Neural progenitor cell (in vitro differentiated cells): Measurements from ENCODE around the gene PWWP2B. TPM values are rescaled to one million over a fixed set of nuclear protein-coding genes. Genes with fewer than 3 reads are reported as not detected.

Source experiments
- DNase-seq: peaks from one replicate; pipeline ENCODE4 v3.0.0-alpha.2; 2016; ENCODE audit warnings: low spot score
- H2AFZ ChIP-seq: fragments of 200-600 bp; sonication (generic); replicated peaks from 2 replicates; pipeline ENCODE4 v1.6.1; 2016; ENCODE audit warnings: antibody characterized with exemption
- H3F3A ChIP-seq: fragments of 200-600 bp; sonication (generic); 2 replicates; pipeline ENCODE4 v1.6.1; 2016; ENCODE audit warnings: antibody characterized with exemption, low read depth
- H3K27ac ChIP-seq: fragments of 200-600 bp; sonication (generic); 2 replicates; pipeline ENCODE4 v1.5.1; 2016; ENCODE audit warnings: mild to moderate bottlenecking
- H3K27me3 ChIP-seq: fragments of 200-600 bp; sonication (generic); 2 replicates; pipeline ENCODE4 v1.6.1; 2016; ENCODE audit warnings: mild to moderate bottlenecking, moderate library complexity
- H3K36me3 ChIP-seq: fragments of 200-600 bp; sonication (generic); 2 replicates; pipeline ENCODE4 v1.5.1; 2016
- H3K4me1 ChIP-seq: fragments of 200-600 bp; sonication (generic); 2 replicates; pipeline ENCODE4 v1.6.1; 2016; ENCODE audit warnings: mixed run types
- H3K4me2 ChIP-seq: fragments of 200-600 bp; sonication (generic); 2 replicates; pipeline ENCODE4 v1.6.1; 2016
- H3K4me3 ChIP-seq: fragments of 200-600 bp; sonication (generic); 2 replicates; pipeline ENCODE4 v1.5.1; 2016
- H3K79me2 ChIP-seq: fragments of 200-600 bp; sonication (generic); 2 replicates; pipeline ENCODE4 v1.6.1; 2016; ENCODE audit warnings: low read depth
- H3K9ac ChIP-seq: fragments of 200-600 bp; sonication (generic); 2 replicates; pipeline ENCODE4 v1.6.1; 2016
- H3K9me3 ChIP-seq: fragments of 200-600 bp; sonication (generic); 2 replicates; pipeline ENCODE4 v1.5.1; 2016; ENCODE audit warnings: low read depth
- H4K20me1 ChIP-seq: fragments of 200-600 bp; sonication (generic); 2 replicates; pipeline ENCODE4 v1.6.1; 2016; ENCODE audit warnings: low read depth
- H3K27ac Mint-ChIP-seq: 3 replicates; pipeline ENCODE4 v1.8.0; 2021; ENCODE audit warnings: mixed read lengths
- H3K27me3 Mint-ChIP-seq: 2 replicates; pipeline ENCODE4 v1.8.0; 2022; ENCODE audit warnings: low read depth, mild to moderate bottlenecking, inconsistent platforms, moderate library complexity, mixed read lengths; ENCODE audit not compliant: insufficient read depth
- H3K36me3 Mint-ChIP-seq: 3 replicates; pipeline ENCODE4 v1.8.0; 2021; ENCODE audit warnings: mixed read lengths
- H3K4me1 Mint-ChIP-seq: 3 replicates; pipeline ENCODE4 v1.8.0; 2021; ENCODE audit warnings: mixed read lengths
- H3K4me3 Mint-ChIP-seq: 3 replicates; pipeline ENCODE4 v1.8.0; 2021; ENCODE audit warnings: mild to moderate bottlenecking, moderate library complexity, mixed read lengths
- H3K9me3 Mint-ChIP-seq: 3 replicates; pipeline ENCODE4 v1.8.0; 2020; ENCODE audit warnings: mixed read lengths
- CTCF ChIP-seq: fragments of 200-600 bp; sonication (generic); IDR thresholded peaks from 2 replicates; pipeline ENCODE4 v1.5.1; 2017; ENCODE audit warnings: antibody characterized with exemption, mild to moderate bottlenecking
- EZH2 ChIP-seq: fragments of 200-600 bp; sonication (generic); IDR thresholded peaks from 2 replicates; pipeline ENCODE4 v1.6.1; 2017; ENCODE audit warnings: antibody characterized with exemption, mild to moderate bottlenecking, moderate library complexity
- EZH2phosphoT487 ChIP-seq: fragments of 200-600 bp; sonication (generic); IDR thresholded peaks from 2 replicates; pipeline ENCODE4 v1.6.1; 2017; ENCODE audit warnings: antibody characterized with exemption
- total RNA-seq: library from RNA; depleted of rRNA; stranded (reverse); fragments of >200 nt; gene quantifications from 2 replicates; pipeline ENCODE4 v1.2.3, GENCODE V29; 2015; ENCODE audit warnings: low replicate concordance

Gene PWWP2B
- total RNA-seq, 1 donor from 2014 or later: 0.34 TPM

- Mint-ChIP-seq H3K4me3 (no peak overlapping the region), H3K36me3 (peaks cover 10% of the 10 kb centered on the region), H3K27me3 (peaks cover 6% of the 10 kb centered on the region), H3K27ac (no peak overlapping the region), H3K4me1 (peaks cover 18% of the 10 kb centered on the region), H3K9me3 (no peaks in the 10 kb centered on the region)
- no peak for DNase-seq
- Histone ChIP-seq H3F3A (no peaks in the 10 kb centered on the region), H2AFZ (no peak overlapping the region), H3K9ac (no peak overlapping the region), H3K27me3 (no peaks in the 10 kb centered on the region), H3K36me3 (no peaks in the 10 kb centered on the region), H3K27ac (no peak overlapping the region), H3K79me2 (no peaks in the 10 kb centered on the region), H3K4me2 (no peak overlapping the region), H4K20me1 (no peaks in the 10 kb centered on the region), H3K4me1 (no peaks in the 10 kb centered on the region), H3K9me3 (no peaks in the 10 kb centered on the region), H3K4me3 (no peak overlapping the region)
- TF ChIP-seq EZH2: no peak
- TF ChIP-seq EZH2phosphoT487: no peak
- TF ChIP-seq CTCF: no peak
Measured at GRCh38 chr10:132349766-132350165, 47.2 kb upstream of the PWWP2B start.

- Histone ChIP-seq H4K20me1 (no peaks in the 10 kb centered on the region), H3K9me3 (no peaks in the 10 kb centered on the region), H3K79me2 (no peaks in the 10 kb centered on the region), H3K9ac (no peak overlapping the region), H2AFZ (no peak overlapping the region), H3K4me1 (no peaks in the 10 kb centered on the region), H3K27me3 (no peaks in the 10 kb centered on the region), H3K4me2 (no peak overlapping the region), H3K4me3 (no peak overlapping the region), H3K27ac (no peak overlapping the region), H3F3A (no peaks in the 10 kb centered on the region), H3K36me3 (no peaks in the 10 kb centered on the region)
- Mint-ChIP-seq H3K4me3 (no peak overlapping the region), H3K4me1 (peaks cover 18% of the 10 kb centered on the region), H3K27me3 (peaks cover 6% of the 10 kb centered on the region), H3K9me3 (no peaks in the 10 kb centered on the region), H3K27ac (no peak overlapping the region), H3K36me3 (peaks cover 8% of the 10 kb centered on the region)
- TF ChIP-seq EZH2phosphoT487 (no peak), EZH2 (no peak), CTCF (no peak)
- DNase-seq: no peak
Measured at GRCh38 chr10:132350391-132350790, 46.6 kb upstream of the PWWP2B start.

DNA sequence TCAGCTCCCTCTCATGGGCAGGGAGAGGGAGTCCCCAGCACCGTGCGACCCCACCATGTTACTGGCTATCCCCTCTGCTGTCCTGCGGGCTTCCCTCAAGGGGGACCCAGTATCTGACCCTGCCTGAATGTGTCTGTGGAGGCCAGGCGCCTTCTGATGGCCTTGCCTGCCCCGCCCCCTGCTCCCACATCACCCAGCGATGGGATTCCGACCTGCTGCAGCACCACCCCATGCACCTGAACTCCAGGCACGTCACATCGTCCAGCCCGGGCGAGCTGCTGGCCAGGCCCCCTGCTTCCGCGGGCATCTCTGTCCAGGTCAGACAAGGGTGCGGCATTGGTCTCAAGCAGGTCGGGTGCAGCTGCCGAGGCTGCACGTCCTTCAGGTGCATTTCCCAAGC is 46.1 kb upstream of the PWWP2B start:
- TF ChIP-seq CTCF: no peak
- no peak for TF ChIP-seq EZH2
- no peak for TF ChIP-seq EZH2phosphoT487
- no peaks in the 10 kb centered on the region for H3K36me3 ChIP-seq
- peaks cover 8% of the 10 kb centered on the region for H3K36me3 Mint-ChIP-seq
- H3K4me3 Mint-ChIP-seq: no peak overlapping the region
- no peak overlapping the region for H3K4me3 ChIP-seq
- peaks cover 18% of the 10 kb centered on the region for H3K4me1 Mint-ChIP-seq
- no peaks in the 10 kb centered on the region for H3K9me3 Mint-ChIP-seq
- DNase-seq: no peak
- no peaks in the 10 kb centered on the region for H3K27me3 ChIP-seq
- no peak overlapping the region for H3K27ac Mint-ChIP-seq
- no peaks in the 10 kb centered on the region for H3F3A ChIP-seq
- no peak overlapping the region for H3K4me2 ChIP-seq
- H4K20me1 ChIP-seq: no peaks in the 10 kb centered on the region
- H2AFZ ChIP-seq: no peak overlapping the region
- H3K9ac ChIP-seq: no peak overlapping the region
- no peaks in the 10 kb centered on the region for H3K4me1 ChIP-seq
- no peak overlapping the region for H3K27ac ChIP-seq
- H3K27me3 Mint-ChIP-seq: peaks cover 6% of the 10 kb centered on the region
- H3K9me3 ChIP-seq: no peaks in the 10 kb centered on the region
- H3K79me2 ChIP-seq: no peaks in the 10 kb centered on the region
